Ovary (tissue), 3 donors: Measurements from ENCODE around the gene CTBP2.

Experiments
- POLR2A ChIP-seq: fragments of 450-650 bp; IDR thresholded peaks from one replicate; pipeline ENCODE4 v1.6.1; 2017; ENCODE audit warnings: antibody characterized with exemption, mild to moderate bottlenecking, moderate library complexity
- TF ChIP-seq, protein P1 (sequence below), 3 donors: fragments of 450-650 bp in 2 of 3; fragments of 200-600 bp in 1 of 3; IDR thresholded peaks; one replicate each; pipeline versions ENCODE4 v1.5.1 to v1.8.0; 2016 to 2022; ENCODE audit warnings: antibody characterized with exemption in 3 of 3, mild to moderate bottlenecking in 1 of 3
- donor health status: DM: no; HTN: no; CAD: no.

DNA sequence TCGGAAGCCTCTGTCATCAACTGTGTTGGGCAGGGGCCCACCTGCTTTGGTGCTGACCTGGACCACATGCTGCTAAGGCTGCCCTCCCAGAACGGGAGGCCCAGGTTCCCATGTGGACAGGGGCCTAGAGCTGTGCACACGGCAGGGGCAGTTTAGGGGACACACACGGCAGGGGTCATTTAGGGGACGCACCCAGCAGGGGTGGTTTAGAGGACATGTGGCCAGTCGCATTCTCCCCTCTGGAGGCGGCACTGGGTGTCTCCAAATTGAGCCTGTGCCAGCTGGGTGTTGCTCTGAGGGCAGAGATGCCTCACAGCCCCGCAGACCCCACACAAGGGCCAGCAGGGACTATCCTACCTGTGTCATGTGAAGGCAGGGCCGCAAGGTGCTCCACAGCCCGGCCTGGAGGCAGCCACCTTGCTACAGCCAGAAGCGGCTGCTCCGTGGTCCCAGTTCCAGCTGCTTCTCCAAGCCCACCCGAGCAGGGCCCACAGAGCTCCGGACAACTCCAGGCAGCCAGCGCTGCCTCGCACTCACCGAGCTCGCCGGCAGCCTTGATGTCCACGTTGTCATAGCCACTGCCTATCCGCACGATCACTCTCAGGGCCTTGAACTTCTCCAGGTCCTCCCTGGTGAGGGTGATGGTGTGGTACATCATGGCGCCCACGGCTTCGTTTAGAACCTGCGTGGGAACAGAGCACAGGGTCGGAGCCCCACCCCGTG, 157.8 kb downstream of the CTBP2 start:
- TF ChIP-seq, protein P1, sequence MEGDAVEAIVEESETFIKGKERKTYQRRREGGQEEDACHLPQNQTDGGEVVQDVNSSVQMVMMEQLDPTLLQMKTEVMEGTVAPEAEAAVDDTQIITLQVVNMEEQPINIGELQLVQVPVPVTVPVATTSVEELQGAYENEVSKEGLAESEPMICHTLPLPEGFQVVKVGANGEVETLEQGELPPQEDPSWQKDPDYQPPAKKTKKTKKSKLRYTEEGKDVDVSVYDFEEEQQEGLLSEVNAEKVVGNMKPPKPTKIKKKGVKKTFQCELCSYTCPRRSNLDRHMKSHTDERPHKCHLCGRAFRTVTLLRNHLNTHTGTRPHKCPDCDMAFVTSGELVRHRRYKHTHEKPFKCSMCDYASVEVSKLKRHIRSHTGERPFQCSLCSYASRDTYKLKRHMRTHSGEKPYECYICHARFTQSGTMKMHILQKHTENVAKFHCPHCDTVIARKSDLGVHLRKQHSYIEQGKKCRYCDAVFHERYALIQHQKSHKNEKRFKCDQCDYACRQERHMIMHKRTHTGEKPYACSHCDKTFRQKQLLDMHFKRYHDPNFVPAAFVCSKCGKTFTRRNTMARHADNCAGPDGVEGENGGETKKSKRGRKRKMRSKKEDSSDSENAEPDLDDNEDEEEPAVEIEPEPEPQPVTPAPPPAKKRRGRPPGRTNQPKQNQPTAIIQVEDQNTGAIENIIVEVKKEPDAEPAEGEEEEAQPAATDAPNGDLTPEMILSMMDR (IDR thresholded peaks at IDR 0.05): no peak
- no peak for TF ChIP-seq POLR2A
